ENCODE results near the gene MAML2. TPM values are rescaled to one million over a fixed set of nuclear protein-coding genes. Genes with fewer than 3 reads are reported as not detected.
"Not testable (repeated sequence)": the region's sequence is repeated elsewhere in the genome, so short reads cannot be mapped to it uniquely, and the experiment has no call there.

Gene MAML2
- total RNA-seq, 2 experiments from 2014 or later = 23.4 to 27.2 TPM

DNA sequence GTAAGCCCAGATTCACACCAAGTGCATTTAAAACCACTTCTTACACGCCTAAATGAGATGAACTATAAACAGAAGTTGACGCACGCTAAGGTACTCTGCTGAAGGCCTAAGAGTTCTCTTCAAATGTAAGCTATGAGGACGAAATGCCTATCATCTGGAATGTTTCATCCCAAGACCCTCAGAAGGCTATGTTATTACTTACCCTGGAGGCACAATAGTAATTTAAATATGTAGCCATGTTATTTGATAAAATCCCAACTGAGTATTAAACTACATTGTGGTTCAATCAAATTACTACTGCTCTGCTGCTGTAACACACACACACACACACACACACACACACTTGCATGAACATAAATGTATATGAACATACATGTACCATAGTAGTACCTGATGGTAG is 47.6 kb downstream of the MAML2 start:
- H3K4me3 Mint-ChIP-seq = no peak overlapping the region
- H3K27ac Mint-ChIP-seq = no peak overlapping the region
- POLR2A ChIA-PET = no interaction called here
- peaks cover 51% of the 10 kb centered on the region for H3K4me1 Mint-ChIP-seq
- H3K9me3 Mint-ChIP-seq = no peaks in the 10 kb centered on the region
- no peak for DNase-seq
- H3K27me3 Mint-ChIP-seq = no peaks in the 10 kb centered on the region
- H3K36me3 Mint-ChIP-seq (ENCODE audit: low read depth) = peaks cover 32% of the 10 kb centered on the region
- CTCF ChIA-PET = interaction anchor here (0.6 to 1.5 kb wide), 4 partner anchors 11 to 84 kb away, joined by 3 to 6 read pairs (median 4); partner anchors contain the start of gene MAML2

DNA sequence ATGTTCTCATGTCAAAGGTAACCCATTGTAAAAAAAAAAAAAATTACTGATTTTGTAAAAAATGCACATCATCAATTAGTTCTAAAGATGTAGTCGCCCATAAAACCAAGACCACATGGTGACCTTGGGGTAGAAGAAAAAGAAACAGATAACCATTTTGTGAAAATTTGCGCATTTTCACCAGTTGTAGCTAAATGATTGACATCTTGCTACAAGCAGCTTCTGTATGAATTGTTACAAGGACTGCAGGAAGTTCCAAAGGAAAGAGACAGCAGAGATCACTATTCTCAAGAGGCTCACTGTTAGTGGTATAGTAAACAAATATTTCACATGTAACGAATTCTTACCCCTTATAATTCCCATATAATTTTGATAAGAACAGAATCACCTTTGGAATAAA is 48.7 kb downstream of the MAML2 start:
- no peak overlapping the region for H3K4me3 Mint-ChIP-seq
- peaks cover 45% of the 10 kb centered on the region for H3K4me1 Mint-ChIP-seq
- ChIA-PET POLR2A (no interaction called here), CTCF (interaction anchor here (0.8 kb wide), 1 partner anchor 100 kb away, joined by 3 read pairs; no protein-coding TSS in a partner anchor)
- no peak for DNase-seq
- H3K27ac Mint-ChIP-seq = no peak overlapping the region
- H3K27me3 Mint-ChIP-seq = no peaks in the 10 kb centered on the region
- H3K36me3 Mint-ChIP-seq (ENCODE audit: low read depth) = peaks cover 28% of the 10 kb centered on the region
- no peaks in the 10 kb centered on the region for H3K9me3 Mint-ChIP-seq

DNA sequence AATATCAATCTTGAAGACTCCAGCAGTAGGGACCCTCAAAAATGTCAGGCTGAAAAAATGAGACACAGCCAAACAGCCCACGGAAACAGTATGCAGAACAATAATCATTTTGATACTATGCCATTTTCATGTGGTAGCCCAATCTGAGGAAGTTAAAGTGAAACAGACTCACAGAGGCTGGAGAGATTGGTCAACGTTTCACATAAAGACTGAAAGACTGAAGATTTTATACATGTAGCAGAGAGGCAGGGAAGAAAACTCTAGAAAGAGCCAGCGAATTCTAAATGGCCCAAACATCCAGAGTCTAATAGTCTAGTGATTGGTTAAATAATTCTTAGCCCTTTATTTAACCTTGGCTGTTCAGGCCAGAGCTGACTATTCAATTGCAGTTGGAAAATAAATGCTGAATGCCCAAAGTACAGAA is 49.4 kb downstream of the MAML2 start:
- Mint-ChIP-seq H3K4me3 (no peak overlapping the region), H3K4me1 (peaks cover 49% of the 10 kb centered on the region), H3K27ac (no peak overlapping the region), H3K36me3 (ENCODE audit: low read depth) (peaks cover 28% of the 10 kb centered on the region), H3K9me3 (no peaks in the 10 kb centered on the region), H3K27me3 (no peaks in the 10 kb centered on the region)
- no peak for DNase-seq
- POLR2A ChIA-PET = no interaction called here
- CTCF ChIA-PET = interaction anchor here (0.8 to 1.4 kb wide), 2 partner anchors 15 to 99 kb away, joined by 3 read pairs; no protein-coding TSS in a partner anchor

DNA sequence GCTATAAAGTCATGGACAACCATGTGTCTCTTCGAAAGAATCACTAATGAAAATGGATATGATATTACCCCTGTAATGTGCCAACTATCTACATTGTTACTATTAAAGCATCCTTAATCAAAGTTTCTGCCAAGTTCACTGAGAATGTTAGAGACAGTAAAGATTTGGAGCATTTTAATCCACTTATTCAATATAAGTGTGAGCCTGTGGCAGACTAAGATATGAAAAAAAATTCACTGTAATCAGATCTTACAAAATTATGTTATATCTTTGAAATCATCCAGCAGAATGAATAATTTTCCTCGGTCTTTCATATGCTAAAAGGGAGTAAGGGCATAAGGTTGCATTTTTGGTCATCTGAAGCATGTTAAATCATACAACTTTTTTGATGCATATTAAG is 49.9 kb downstream of the MAML2 start:
- CTCF ChIA-PET = interaction anchor here (0.6 to 1.4 kb wide), 3 partner anchors 16 to 62 kb away, joined by 3 to 4 read pairs (median 3); partner anchors contain the start of gene MAML2

DNA sequence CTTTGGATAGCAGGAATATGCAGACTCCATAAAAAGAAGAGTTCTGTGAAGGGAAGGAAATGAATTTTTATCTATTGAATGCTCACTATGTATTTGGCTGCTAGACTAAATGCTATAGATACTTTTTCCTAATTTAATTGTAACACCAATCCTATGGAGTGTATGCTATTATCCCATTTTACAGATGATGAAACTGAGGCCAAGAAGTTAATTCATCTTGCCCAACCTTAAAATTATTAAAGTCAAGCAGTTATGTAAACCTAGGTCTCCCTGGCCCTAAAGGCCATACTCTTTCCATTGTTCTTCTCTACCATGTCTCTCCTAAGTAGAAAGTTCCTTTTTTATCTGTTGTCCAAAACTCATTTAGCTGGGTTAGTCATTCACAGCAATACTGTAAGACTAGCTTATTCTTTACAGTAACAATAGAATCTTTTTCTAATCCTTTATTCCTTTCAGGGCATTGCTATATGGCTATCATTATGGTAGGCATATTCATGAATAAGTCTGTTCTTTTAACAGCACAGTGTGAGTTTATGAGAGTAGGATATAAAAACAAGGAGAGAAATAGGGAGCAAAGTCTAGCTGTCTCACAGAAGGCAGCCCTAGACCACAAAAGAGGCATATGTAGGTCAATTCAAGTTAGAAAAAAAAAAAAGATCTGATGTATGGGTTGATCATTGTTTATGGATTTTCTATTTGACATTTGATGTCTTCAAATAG is 50.5 kb downstream of the MAML2 start:
- Mint-ChIP-seq H3K27me3 (no peaks in the 10 kb centered on the region), H3K9me3 (no peaks in the 10 kb centered on the region), H3K27ac (no peak overlapping the region), H3K36me3 (ENCODE audit: low read depth) (peaks cover 33% of the 10 kb centered on the region), H3K4me1 (peaks cover 53% of the 10 kb centered on the region), H3K4me3 (no peak overlapping the region)
- no peak for DNase-seq
- POLR2A ChIA-PET = no interaction called here
- CTCF ChIA-PET = interaction anchor here (0.6 to 1.4 kb wide), 3 partner anchors 16 to 61 kb away, joined by 3 to 4 read pairs (median 3); partner anchors contain the start of gene MAML2

More for the DNA sequence above, 49.9 kb downstream of the MAML2 start:
- no peak for DNase-seq
- Mint-ChIP-seq H3K36me3 (ENCODE audit: low read depth) (peaks cover 29% of the 10 kb centered on the region), H3K27me3 (no peaks in the 10 kb centered on the region), H3K4me1 (peaks cover 49% of the 10 kb centered on the region), H3K9me3 (no peaks in the 10 kb centered on the region), H3K4me3 (no peak overlapping the region), H3K27ac (no peak overlapping the region)
- POLR2A ChIA-PET = no interaction called here

DNA sequence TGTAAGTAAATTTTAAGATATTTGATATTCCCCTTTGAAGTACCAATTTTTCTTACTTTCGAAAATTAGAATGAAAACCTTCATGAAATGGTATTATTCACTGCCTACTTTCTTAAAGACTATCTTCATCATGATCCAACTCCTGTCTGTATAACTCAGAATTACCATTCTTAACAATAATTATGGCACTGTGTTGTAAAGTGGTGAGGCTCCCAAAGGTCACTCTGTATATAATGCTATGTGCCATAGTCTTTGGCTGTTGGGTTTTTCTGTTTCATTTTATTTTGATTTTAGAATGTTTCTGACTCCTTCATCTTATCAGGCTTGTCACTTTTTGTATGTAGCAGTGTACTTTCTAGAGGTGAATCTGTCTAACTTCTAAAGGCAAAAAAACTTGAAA is 52.4 kb downstream of the MAML2 start:
- Mint-ChIP-seq H3K27me3 (no peaks in the 10 kb centered on the region), H3K27ac (no peak overlapping the region), H3K36me3 (ENCODE audit: low read depth) (peaks cover 41% of the 10 kb centered on the region), H3K4me3 (no peak overlapping the region), H3K9me3 (peaks cover 8% of the 10 kb centered on the region), H3K4me1 (peaks cover 56% of the 10 kb centered on the region)
- CTCF ChIA-PET = no interaction called here
- no peak for DNase-seq
- POLR2A ChIA-PET = no interaction called here

DNA sequence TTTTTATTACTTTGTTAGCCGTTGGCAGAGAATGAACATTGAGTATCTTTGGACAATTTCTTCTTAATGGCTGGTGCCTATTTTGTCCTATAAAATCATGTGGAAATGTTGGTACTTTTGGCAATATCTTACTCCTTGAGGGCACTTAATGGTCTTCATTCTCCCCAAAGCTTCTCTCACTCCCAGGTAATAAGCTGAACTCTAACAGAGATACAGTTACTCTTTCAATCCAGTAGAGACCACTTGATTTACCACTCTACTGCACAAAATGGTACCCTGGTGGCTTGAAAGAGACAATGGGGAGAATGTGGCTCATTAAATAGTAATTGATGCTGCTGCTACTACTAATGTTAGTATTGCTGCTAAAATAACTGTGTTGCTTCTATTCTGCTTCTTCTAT is 53.0 kb downstream of the MAML2 start:
- CTCF ChIA-PET = interaction anchor here (1.2 kb wide), 1 partner anchor 10 kb away, joined by 3 read pairs; no protein-coding TSS in a partner anchor
- Mint-ChIP-seq H3K4me1 (peaks cover 56% of the 10 kb centered on the region), H3K4me3 (no peak overlapping the region), H3K9me3 (peaks cover 14% of the 10 kb centered on the region), H3K36me3 (ENCODE audit: low read depth) (peaks cover 46% of the 10 kb centered on the region), H3K27me3 (no peaks in the 10 kb centered on the region), H3K27ac (no peak overlapping the region)
- POLR2A ChIA-PET = no interaction called here
- no peak for DNase-seq

DNA sequence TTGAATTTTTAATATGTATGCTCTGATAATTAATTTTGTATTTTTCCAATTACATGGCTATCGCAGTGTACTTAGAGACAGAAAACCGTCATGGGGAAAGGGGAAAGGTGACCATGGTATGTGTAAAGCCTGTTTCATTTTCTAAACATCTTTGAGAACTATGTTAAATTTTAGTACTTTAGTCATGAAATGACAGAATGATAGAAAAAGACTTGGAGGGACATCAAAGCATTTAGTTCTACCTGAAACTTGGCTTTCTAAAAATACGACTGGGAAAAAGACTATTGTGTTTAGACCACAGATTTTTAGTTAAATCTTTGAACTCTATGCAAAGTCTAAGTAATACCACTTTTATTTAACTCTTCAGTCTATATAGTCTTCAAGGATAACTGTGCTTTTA is 54.1 kb downstream of the MAML2 start:
- ChIA-PET CTCF (interaction anchor here (1.0 to 1.2 kb wide), 2 partner anchors 10 to 11 kb away, joined by 3 to 5 read pairs; no protein-coding TSS in a partner anchor), POLR2A (no interaction called here)
- peaks cover 56% of the 10 kb centered on the region for H3K4me1 Mint-ChIP-seq
- no peaks in the 10 kb centered on the region for H3K27me3 Mint-ChIP-seq
- H3K27ac Mint-ChIP-seq = no peak overlapping the region
- no peak overlapping the region for H3K4me3 Mint-ChIP-seq
- H3K36me3 Mint-ChIP-seq (ENCODE audit: low read depth) = peaks cover 41% of the 10 kb centered on the region
- no peak for DNase-seq
- H3K9me3 Mint-ChIP-seq = peaks cover 14% of the 10 kb centered on the region

DNA sequence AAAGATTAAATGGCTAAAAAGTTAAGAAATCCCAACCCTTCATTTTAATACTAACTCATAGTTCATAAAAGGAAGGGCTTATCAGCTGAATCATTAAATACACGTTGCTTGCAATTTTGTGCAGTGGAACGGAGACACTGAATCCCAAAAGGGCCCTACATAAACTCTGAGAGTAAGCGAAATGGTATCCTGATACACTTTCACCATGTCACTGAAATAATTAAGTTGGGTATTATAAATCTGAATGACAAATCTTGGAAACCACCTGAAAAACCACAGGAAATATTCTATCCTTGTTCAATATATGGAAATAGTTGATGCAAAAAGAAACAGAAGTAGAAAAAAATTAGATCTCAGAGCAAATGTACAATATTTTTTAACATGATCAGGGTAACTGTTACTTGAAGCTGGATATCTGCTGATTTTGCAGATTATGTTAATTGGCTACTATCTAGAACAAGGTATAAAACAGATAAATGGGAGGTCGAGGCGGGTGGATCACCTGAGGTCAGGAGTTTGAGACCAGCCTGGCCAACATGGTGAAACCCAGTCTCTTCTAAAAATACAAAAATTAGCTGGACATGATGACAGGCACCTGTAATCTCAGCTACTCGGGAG is 55.1 kb downstream of the MAML2 start:
- H3K4me3 Mint-ChIP-seq = no peak overlapping the region
- peaks cover 41% of the 10 kb centered on the region for H3K36me3 Mint-ChIP-seq (ENCODE audit: low read depth)
- POLR2A ChIA-PET = no interaction called here
- CTCF ChIA-PET = interaction anchor here (0.6 to 2.1 kb wide), 3 partner anchors 9 to 97 kb away, joined by 3 to 5 read pairs (median 5); no protein-coding TSS in a partner anchor
- DNase-seq = no peak
- H3K9me3 Mint-ChIP-seq = peaks cover 14% of the 10 kb centered on the region
- no peak overlapping the region for H3K27ac Mint-ChIP-seq
- peaks cover 51% of the 10 kb centered on the region for H3K4me1 Mint-ChIP-seq
- no peaks in the 10 kb centered on the region for H3K27me3 Mint-ChIP-seq

DNA sequence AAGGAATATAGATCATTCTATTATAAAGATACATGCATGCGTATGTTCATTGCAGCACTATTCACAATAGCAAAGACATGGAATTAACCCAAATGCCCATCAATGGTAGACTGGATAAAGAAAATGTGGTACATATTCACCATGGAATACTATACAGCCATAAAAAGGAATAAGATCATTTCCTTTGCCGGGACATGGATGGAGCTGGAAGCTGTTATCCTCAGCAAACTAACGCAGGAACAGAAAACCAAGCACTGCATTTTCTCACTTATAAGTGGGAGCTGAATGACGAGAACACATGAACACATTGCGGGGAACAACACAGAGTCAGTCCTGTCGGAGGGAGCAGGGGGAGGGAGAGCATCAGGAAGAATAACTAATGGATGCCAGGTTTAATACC is 57.0 kb downstream of the MAML2 start:
- H3K4me1 Mint-ChIP-seq = peaks cover 53% of the 10 kb centered on the region
- peaks cover 48% of the 10 kb centered on the region for H3K36me3 Mint-ChIP-seq (ENCODE audit: low read depth)
- POLR2A ChIA-PET, DNase-seq, H3K4me3 Mint-ChIP-seq, H3K27ac Mint-ChIP-seq, H3K27me3 Mint-ChIP-seq: not testable (repeated sequence)
- CTCF ChIA-PET = interaction anchor here (0.7 to 2.1 kb wide), 6 partner anchors 10 to 71 kb away, joined by 3 to 6 read pairs (median 4); no protein-coding TSS in a partner anchor
- H3K9me3 Mint-ChIP-seq = peaks cover 14% of the 10 kb centered on the region

DNA sequence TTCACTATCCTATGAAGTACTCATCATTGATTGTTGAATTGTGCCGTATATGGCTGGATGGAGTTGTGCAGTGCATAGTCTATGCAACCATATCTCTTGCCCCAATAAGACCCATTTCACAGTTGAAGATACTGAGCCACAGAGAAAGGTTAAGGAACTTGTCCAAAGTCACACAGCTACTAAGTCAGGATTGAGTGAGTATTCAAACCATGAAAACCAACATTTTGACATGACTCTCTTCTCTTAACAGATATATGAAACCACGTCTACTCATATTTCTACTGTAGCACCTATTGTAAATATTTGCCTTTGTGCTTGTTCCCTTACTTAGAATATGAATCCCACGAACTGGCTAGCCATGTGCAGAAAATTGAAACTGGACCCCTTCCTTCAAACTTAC is 58.1 kb downstream of the MAML2 start:
- Mint-ChIP-seq H3K9me3 (peaks cover 14% of the 10 kb centered on the region), H3K27me3 (no peaks in the 10 kb centered on the region), H3K27ac (no peak overlapping the region), H3K4me1 (peaks cover 57% of the 10 kb centered on the region), H3K36me3 (ENCODE audit: low read depth) (peaks cover 46% of the 10 kb centered on the region), H3K4me3 (no peak overlapping the region)
- POLR2A ChIA-PET = no interaction called here
- CTCF ChIA-PET = interaction anchor here (0.5 to 1.5 kb wide), 2 partner anchors 15 to 244 kb away, joined by 3 read pairs; no protein-coding TSS in a partner anchor
- no peak for DNase-seq

DNA sequence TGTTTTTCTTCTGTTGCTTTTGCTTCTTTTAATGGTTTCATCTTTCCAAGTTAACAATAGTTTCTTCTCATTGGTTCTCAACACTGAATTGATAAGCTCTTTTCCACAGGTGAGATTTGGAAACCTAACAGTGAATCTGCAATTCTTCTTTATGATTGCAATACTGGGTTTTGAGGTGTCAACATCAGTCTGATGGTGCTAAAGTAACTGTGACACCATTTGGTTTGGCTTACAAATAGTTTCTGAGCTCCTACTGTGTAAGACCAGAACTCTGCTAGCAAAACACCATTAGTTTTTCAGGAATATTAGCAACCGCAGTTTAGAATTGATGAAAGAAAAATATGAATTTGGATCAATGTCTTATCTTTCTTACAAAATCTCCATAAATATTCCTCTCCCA is 58.6 kb downstream of the MAML2 start:
- no peak overlapping the region for H3K27ac Mint-ChIP-seq

DNA sequence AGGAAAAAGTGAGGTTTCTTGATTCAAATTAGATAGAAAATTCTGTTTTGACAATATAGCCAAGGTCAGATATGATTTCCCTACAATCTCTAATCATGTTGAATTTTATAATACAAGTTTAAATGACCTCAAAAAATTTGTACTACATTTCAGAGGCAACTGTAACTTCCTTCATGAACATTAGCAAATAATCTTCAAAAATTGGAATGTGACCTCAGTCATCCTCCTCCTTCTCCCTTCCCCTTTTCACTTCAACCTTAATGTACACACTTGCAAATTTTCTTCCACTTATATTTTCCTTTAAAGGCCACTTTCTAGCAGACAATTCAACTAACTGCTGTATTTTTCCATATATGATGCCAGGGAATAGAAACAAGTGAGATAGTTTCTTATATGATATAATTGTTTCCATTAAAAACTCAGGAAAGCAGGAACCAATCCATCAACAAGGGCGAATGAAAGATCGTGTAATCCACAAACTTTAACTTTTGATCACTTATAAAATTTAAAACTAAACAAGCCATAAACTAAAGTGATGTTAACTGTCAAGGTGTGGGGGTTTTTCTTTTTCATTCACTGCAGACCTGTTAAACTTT is 60.3 kb downstream of the MAML2 start:
- Mint-ChIP-seq H3K36me3 (ENCODE audit: low read depth) (peaks cover 47% of the 10 kb centered on the region), H3K9me3 (peaks cover 14% of the 10 kb centered on the region), H3K27ac (no peak overlapping the region), H3K4me1 (peaks cover 60% of the 10 kb centered on the region), H3K27me3 (no peaks in the 10 kb centered on the region), H3K4me3 (no peak overlapping the region)
- POLR2A ChIA-PET = no interaction called here
- no peak for DNase-seq
- CTCF ChIA-PET = no interaction called here

More for the DNA sequence above, 58.6 kb downstream of the MAML2 start:
- ChIA-PET POLR2A (no interaction called here), CTCF (interaction anchor here (0.5 kb wide), 1 partner anchor 243 kb away, joined by 3 read pairs; no protein-coding TSS in a partner anchor)
- Mint-ChIP-seq H3K4me3 (no peak overlapping the region), H3K27me3 (no peaks in the 10 kb centered on the region), H3K4me1 (peaks cover 57% of the 10 kb centered on the region), H3K9me3 (peaks cover 14% of the 10 kb centered on the region), H3K36me3 (ENCODE audit: low read depth) (peaks cover 46% of the 10 kb centered on the region)
- no peak for DNase-seq

Data from activated CD4-positive, alpha-beta T cell treated with anti-CD3 and anti-CD28 coated beads, Interleukin-2, amount 10 ng/mL, durations not matched to agents 7 days and 5 days (primary cell).